ENCODE results near the gene NNMT. TPM values are rescaled to one million over a fixed set of nuclear protein-coding genes. Genes with fewer than 3 reads are reported as not detected.

Gene NNMT
- polyA plus RNA-seq, 1 of the 3 experiments (the other 2 are of a cell fraction): 84.6 TPM

DNA sequence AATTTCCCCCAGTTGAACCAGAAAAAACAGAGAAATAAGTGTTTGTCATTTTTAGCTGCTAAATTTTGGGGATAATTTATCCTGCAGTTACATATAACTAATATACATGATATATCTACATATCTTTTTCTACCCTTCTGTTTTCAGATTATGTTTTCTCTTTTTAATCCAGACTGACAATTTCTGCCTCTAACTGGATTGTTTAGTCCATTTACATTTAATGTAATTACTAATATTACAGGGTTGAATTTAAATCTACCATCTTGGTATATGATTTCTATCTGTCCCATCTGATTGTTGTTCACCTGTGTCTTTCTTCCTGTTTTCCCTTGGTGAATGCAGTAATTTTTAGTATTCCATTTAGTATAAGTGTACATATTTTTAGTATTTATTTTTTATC is 5.7 kb downstream of the NNMT start:
- H3K9me3 ChIP-seq: peaks cover 16% of the 10 kb centered on the region; the same call in 1 of the 2 replicates
- ChIA-PET POLR2A (no interaction called here), CTCF (no interaction called here)
- H3K4me1 ChIP-seq (ENCODE audit: control insufficient read depth in 1 of 2, insufficient read depth in 2 of 2, low read depth in 1 of 2, low read length in 1 of 2): no peaks in the 10 kb centered on the region
- H3K9me2 ChIP-seq: no peaks in the 10 kb centered on the region
- TF ChIP-seq MAX (IDR thresholded peaks at IDR 0.05; ENCODE audit: low read depth): no peak
- no peak for TF ChIP-seq CHD2 (IDR thresholded peaks at IDR 0.05; ENCODE audit: low read length, partially characterized antibody)
- no peak for TF ChIP-seq RAD21 (IDR thresholded peaks at IDR 0.05; ENCODE audit: low read length)
- H3K4me3 ChIP-seq (ENCODE audit: low read depth in 2 of 2, low read length in 1 of 2): no peak overlapping the region
- peaks cover 16% of the 10 kb centered on the region for H3F3A ChIP-seq (replicated peaks; ENCODE audit: insufficient read depth)
- H3K27ac ChIP-seq (ENCODE audit: low read depth in 2 of 2, low read length in 1 of 2): no peak overlapping the region
- no peaks in the 10 kb centered on the region for H4K20me1 ChIP-seq (ENCODE audit: insufficient read depth)
- H3K79me2 ChIP-seq (ENCODE audit: insufficient read depth): peaks cover 88% of the 10 kb centered on the region
- DNase-seq: no peak
- H2AFZ ChIP-seq (ENCODE audit: low read depth): no peak overlapping the region
- H3K9ac ChIP-seq: no peak overlapping the region
- H3K27me3 ChIP-seq (ENCODE audit: insufficient read depth): no peaks in the 10 kb centered on the region
- H3K36me3 ChIP-seq (replicated peaks in 1 of 2; ENCODE audit: control insufficient read depth in 1 of 2, insufficient read depth in 2 of 2, low read length in 1 of 2): peaks cover 33 to 55% of the 10 kb centered on the region in 2 experiments
- no peak overlapping the region for H3K4me2 ChIP-seq

- Histone ChIP-seq H3K9me3 (peaks cover 16% of the 10 kb centered on the region; the same call in 1 of the 2 replicates), H3K9ac (no peak overlapping the region), H3K4me3 (ENCODE audit: low read depth in 2 of 2, low read length in 1 of 2) (no peak overlapping the region), H3K27me3 (ENCODE audit: insufficient read depth) (no peaks in the 10 kb centered on the region), H3K36me3 (replicated peaks in 1 of 2; ENCODE audit: control insufficient read depth in 1 of 2, insufficient read depth in 2 of 2, low read length in 1 of 2) (peaks cover 33 to 55% of the 10 kb centered on the region in 2 experiments), H4K20me1 (ENCODE audit: insufficient read depth) (no peaks in the 10 kb centered on the region), H3K4me1 (ENCODE audit: control insufficient read depth in 1 of 2, insufficient read depth in 2 of 2, low read depth in 1 of 2, low read length in 1 of 2) (0 out of 4 replicates have a peak, but pooled peaks cover 0 to 5% of the 10 kb centered on the region in 2 experiments), H3K4me2 (no peak overlapping the region), H3K27ac (ENCODE audit: low read depth in 2 of 2, low read length in 1 of 2) (no peak overlapping the region), H2AFZ (ENCODE audit: low read depth) (no peak overlapping the region), H3F3A (replicated peaks; ENCODE audit: insufficient read depth) (peaks cover 8% of the 10 kb centered on the region), H3K79me2 (ENCODE audit: insufficient read depth) (peaks cover 88% of the 10 kb centered on the region), H3K9me2 (no peaks in the 10 kb centered on the region)
- 25% methylated on average over 1 of the region's 1 CpG for whole genome bisulfite sequencing (ENCODE audit: low lambda C conversion rate)
- ChIA-PET CTCF (no interaction called here), POLR2A (no interaction called here)
- TF ChIP-seq MEF2A (IDR thresholded peaks at IDR 0.05; ENCODE audit: borderline replicate concordance, low read depth) (no peak), MXI1 (IDR thresholded peaks at IDR 0.05; ENCODE audit: low read depth, low read length) (no peak), FOXJ3 (CRISPR knock-in tag; IDR thresholded peaks at IDR 0.05) (no peak), YY1 (IDR thresholded peaks at IDR 0.05; ENCODE audit: low read depth) (no peak), FOSL2 (IDR thresholded peaks at IDR 0.05; ENCODE audit: borderline replicate concordance, low read depth) (no peak), TEAD4 (IDR thresholded peaks at IDR 0.05; ENCODE audit: borderline replicate concordance, insufficient read depth) (no peak), TCF12 (IDR thresholded peaks at IDR 0.05) (no peak), USF1 (IDR thresholded peaks at IDR 0.05; ENCODE audit: borderline replicate concordance, low read depth) (no peak), SIN3A (IDR thresholded peaks at IDR 0.05; ENCODE audit: borderline replicate concordance, low read depth, low read length) (no peak), MAX (IDR thresholded peaks at IDR 0.05; ENCODE audit: low read depth) (no peak), IRF3 (IDR thresholded peaks at IDR 0.05; ENCODE audit: low read depth, low read length) (no peak), GABPA (IDR thresholded peaks at IDR 0.05; ENCODE audit: low read depth) (no peak), JUND (IDR thresholded peaks at IDR 0.05) (no peak), EZH2phosphoT487 (IDR thresholded peaks at IDR 0.05; ENCODE audit: borderline replicate concordance, low read depth) (no peak)
- TF ChIP-seq, protein P1, sequence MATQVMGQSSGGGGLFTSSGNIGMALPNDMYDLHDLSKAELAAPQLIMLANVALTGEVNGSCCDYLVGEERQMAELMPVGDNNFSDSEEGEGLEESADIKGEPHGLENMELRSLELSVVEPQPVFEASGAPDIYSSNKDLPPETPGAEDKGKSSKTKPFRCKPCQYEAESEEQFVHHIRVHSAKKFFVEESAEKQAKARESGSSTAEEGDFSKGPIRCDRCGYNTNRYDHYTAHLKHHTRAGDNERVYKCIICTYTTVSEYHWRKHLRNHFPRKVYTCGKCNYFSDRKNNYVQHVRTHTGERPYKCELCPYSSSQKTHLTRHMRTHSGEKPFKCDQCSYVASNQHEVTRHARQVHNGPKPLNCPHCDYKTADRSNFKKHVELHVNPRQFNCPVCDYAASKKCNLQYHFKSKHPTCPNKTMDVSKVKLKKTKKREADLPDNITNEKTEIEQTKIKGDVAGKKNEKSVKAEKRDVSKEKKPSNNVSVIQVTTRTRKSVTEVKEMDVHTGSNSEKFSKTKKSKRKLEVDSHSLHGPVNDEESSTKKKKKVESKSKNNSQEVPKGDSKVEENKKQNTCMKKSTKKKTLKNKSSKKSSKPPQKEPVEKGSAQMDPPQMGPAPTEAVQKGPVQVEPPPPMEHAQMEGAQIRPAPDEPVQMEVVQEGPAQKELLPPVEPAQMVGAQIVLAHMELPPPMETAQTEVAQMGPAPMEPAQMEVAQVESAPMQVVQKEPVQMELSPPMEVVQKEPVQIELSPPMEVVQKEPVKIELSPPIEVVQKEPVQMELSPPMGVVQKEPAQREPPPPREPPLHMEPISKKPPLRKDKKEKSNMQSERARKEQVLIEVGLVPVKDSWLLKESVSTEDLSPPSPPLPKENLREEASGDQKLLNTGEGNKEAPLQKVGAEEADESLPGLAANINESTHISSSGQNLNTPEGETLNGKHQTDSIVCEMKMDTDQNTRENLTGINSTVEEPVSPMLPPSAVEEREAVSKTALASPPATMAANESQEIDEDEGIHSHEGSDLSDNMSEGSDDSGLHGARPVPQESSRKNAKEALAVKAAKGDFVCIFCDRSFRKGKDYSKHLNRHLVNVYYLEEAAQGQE (IDR thresholded peaks at IDR 0.05; ENCODE audit: low read depth, low read length): no peak
- TF ChIP-seq, protein P2, sequence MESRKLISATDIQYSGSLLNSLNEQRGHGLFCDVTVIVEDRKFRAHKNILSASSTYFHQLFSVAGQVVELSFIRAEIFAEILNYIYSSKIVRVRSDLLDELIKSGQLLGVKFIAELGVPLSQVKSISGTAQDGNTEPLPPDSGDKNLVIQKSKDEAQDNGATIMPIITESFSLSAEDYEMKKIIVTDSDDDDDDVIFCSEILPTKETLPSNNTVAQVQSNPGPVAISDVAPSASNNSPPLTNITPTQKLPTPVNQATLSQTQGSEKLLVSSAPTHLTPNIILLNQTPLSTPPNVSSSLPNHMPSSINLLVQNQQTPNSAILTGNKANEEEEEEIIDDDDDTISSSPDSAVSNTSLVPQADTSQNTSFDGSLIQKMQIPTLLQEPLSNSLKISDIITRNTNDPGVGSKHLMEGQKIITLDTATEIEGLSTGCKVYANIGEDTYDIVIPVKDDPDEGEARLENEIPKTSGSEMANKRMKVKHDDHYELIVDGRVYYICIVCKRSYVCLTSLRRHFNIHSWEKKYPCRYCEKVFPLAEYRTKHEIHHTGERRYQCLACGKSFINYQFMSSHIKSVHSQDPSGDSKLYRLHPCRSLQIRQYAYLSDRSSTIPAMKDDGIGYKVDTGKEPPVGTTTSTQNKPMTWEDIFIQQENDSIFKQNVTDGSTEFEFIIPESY (IDR thresholded peaks at IDR 0.05; ENCODE audit: borderline replicate concordance, low read depth): no peak
- no peak for DNase-seq
Measured at GRCh38 chr11:114302663-114303062, 6.5 kb downstream of the NNMT start.
